H1 (cell line): Measurements from ENCODE around the gene OR13H1.

Experiments
- ASH2L ChIP-seq: fragments of 200-600, 300-600 bp; sonication (generic); IDR thresholded peaks from one replicate; pipeline ENCODE4 v1.7.1; 2017; ENCODE audit warnings: low read length
- EZH2 ChIP-seq: fragments of 200-600 bp; sonication (generic); IDR thresholded peaks from 2 replicates; pipeline ENCODE4 v1.7.1; 2012; ENCODE audit warnings: low read depth, mild to moderate bottlenecking, moderate library complexity, low read length, inconsistent platforms; ENCODE audit not compliant: severe bottlenecking
- GABPA ChIP-seq: IDR thresholded peaks from 2 replicates; pipeline ENCODE4 v1.6.1; 2011; ENCODE audit warnings: mild to moderate bottlenecking, low read length, moderate library complexity, borderline replicate concordance; ENCODE audit not compliant: insufficient read depth
- YY1 ChIP-seq: IDR thresholded peaks from 2 replicates; pipeline ENCODE4 v1.6.1; 2011; ENCODE audit warnings: low read depth, mild to moderate bottlenecking, low read length
- TF ChIP-seq, protein P1 (sequence below), 3 experiments: IDR thresholded peaks; 1 replicate in 2 of 3; 2 replicates in 1 of 3; pipeline versions ENCODE4 v1.5.1 to v1.6.1; 2011; ENCODE audit warnings: low read length in 3 of 3, mild to moderate bottlenecking in 3 of 3, inconsistent platforms in 2 of 3, low read depth in 1 of 3, moderate library complexity in 1 of 3; ENCODE audit not compliant: insufficient read depth in 1 of 3; ENCODE audit errors: control extremely low read depth in 1 of 3

DNA sequence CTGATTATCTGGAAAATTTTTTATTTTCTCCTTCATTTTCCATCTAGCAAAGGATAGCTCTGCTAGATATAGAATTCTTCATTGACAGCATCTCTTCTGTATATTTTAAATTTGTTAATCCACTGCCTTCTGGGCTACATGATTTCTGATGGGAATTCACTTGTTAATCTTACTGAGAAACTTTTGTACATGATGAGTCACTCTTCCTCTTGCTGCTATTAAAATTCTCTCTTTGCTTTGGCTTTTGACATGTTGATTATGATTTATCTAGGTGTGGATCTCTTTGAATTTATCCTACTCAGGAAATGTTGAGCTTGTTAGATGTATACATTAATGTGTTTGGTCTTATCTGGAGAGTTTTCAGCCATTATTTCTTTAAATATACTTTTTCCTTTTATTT lies 27.5 kb downstream of the OR13H1 start:
- TF ChIP-seq, protein P1, sequence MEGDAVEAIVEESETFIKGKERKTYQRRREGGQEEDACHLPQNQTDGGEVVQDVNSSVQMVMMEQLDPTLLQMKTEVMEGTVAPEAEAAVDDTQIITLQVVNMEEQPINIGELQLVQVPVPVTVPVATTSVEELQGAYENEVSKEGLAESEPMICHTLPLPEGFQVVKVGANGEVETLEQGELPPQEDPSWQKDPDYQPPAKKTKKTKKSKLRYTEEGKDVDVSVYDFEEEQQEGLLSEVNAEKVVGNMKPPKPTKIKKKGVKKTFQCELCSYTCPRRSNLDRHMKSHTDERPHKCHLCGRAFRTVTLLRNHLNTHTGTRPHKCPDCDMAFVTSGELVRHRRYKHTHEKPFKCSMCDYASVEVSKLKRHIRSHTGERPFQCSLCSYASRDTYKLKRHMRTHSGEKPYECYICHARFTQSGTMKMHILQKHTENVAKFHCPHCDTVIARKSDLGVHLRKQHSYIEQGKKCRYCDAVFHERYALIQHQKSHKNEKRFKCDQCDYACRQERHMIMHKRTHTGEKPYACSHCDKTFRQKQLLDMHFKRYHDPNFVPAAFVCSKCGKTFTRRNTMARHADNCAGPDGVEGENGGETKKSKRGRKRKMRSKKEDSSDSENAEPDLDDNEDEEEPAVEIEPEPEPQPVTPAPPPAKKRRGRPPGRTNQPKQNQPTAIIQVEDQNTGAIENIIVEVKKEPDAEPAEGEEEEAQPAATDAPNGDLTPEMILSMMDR (IDR thresholded peaks at IDR 0.05; ENCODE audit: control extremely low read depth in 1 of 3, insufficient read depth in 1 of 3, low read depth in 1 of 3, low read length in 3 of 3) = no peak
- TF ChIP-seq YY1 = no peak
- no peak for TF ChIP-seq ASH2L
- TF ChIP-seq GABPA = no peak
- no peak for TF ChIP-seq EZH2
